ENCODE results near the gene RNF213.

- TF ChIP-seq TAF1 (IDR thresholded peaks at IDR 0.05; ENCODE audit: borderline replicate concordance, insufficient read depth, low read length) (no peak), REST (IDR thresholded peaks at IDR 0.05; ENCODE audit: insufficient read depth in 1 of 2, low read depth in 2 of 2, low read length in 2 of 2) (no peak), POLR2AphosphoS5 (IDR thresholded peaks at IDR 0.05; ENCODE audit: low read depth, low read length) (no peak), SIN3A (IDR thresholded peaks at IDR 0.05; ENCODE audit: borderline replicate concordance, insufficient read depth, low read length) (no peak), FOXP2 (optimal IDR thresholded peaks at IDR 0.05; ENCODE audit: borderline replicate concordance, extremely low read depth, extremely low read length, insufficient read depth) (no peak)
These were observed 91.7 kb downstream of the RNF213 start for GRCh38 chr17:80352216-80352895.

Measured in PFSK-1 (cell line).